GM12878 (cell line): ENCODE measurements around the gene TOMM20. TPM values are rescaled to one million over a fixed set of nuclear protein-coding genes. Genes with fewer than 3 reads are reported as not detected.
A peak's percentile ranks its signal among the peaks of the same experiment; 100 is the strongest.

Experiments used
- CBFB ChIP-seq: IDR thresholded peaks from 2 replicates; pipeline ENCODE4 v1.6.1; 2016; ENCODE audit warnings: antibody characterized with exemption, low read depth
- EP300 ChIP-seq, 2 experiments: fragments of 150-350 bp in 1 of 2; IDR thresholded peaks; 2 replicates each; pipeline ENCODE4 v1.6.1; 2011 to 2012; ENCODE audit warnings: low read depth in 2 of 2, low read length in 2 of 2, borderline replicate concordance in 1 of 2, improper control_type of control experiment in 1 of 2, inconsistent platforms in 1 of 2; ENCODE audit not compliant: control insufficient read depth in 1 of 2
- ESRRA ChIP-seq: IDR thresholded peaks from 2 replicates; pipeline ENCODE4 v1.6.1; 2012; ENCODE audit warnings: mild to moderate bottlenecking, low read length, improper control_type of control experiment
- FOXM1 ChIP-seq: IDR thresholded peaks from 2 replicates; pipeline ENCODE4 v1.6.1; 2012; ENCODE audit warnings: low read depth, mild to moderate bottlenecking, inconsistent platforms, low read length, moderate library complexity
- IKZF1 ChIP-seq: fragments of 450-650 bp; conservative IDR thresholded peaks from 2 replicates; pipeline ENCODE4 v1.6.1; 2017; ENCODE audit warnings: antibody characterized with exemption, mild to moderate bottlenecking
- LARP7 ChIP-seq: fragments of 450-650 bp; IDR thresholded peaks from 2 replicates; pipeline ENCODE4 v1.6.1; 2017; ENCODE audit warnings: mild to moderate bottlenecking
- NFYB ChIP-seq: IDR thresholded peaks from 2 replicates; pipeline ENCODE4 v1.6.1; 2011; ENCODE audit warnings: low read depth, mild to moderate bottlenecking, low read length, improper control_type of control experiment, moderate library complexity; ENCODE audit not compliant: insufficient read depth
- POU2F2 ChIP-seq: IDR thresholded peaks from 3 replicates; pipeline ENCODE4 v1.6.1; 2011; ENCODE audit warnings: low read depth, mild to moderate bottlenecking, low read length, borderline replicate concordance
- SREBF1 ChIP-seq: IDR thresholded peaks from 2 replicates; pipeline ENCODE4 v1.6.1; 2012; ENCODE audit warnings: mild to moderate bottlenecking, low read length
- STAT3 ChIP-seq: IDR thresholded peaks from 2 replicates; pipeline ENCODE4 v1.6.1; 2011; ENCODE audit warnings: low read depth, low read length, improper control_type of control experiment
- ZNF24 ChIP-seq: fragments of 450-650 bp; IDR thresholded peaks from 2 replicates; pipeline ENCODE4 v1.6.1; 2017; ENCODE audit warnings: antibody characterized with exemption, mild to moderate bottlenecking
- polyA plus RNA-seq, 11 experiments: library from polyadenylated mRNA; depleted of rRNA in 4 of 11; unstranded in 6 of 11; stranded (reverse) in 5 of 11; fragments of >200 nt; fragmentation: Nextera tagmentation in 4 of 11; fragmentation: Illumina TruSeq in 1 of 11; extraction: Ambion mirVana in 4 of 11; extraction: Trizol in 1 of 11; gene quantifications; 1 replicate in 1 of 11; 2 replicates in 10 of 11; pipeline versions ENCODE4 v1.2.1 to v1.2.3, GENCODE V29; 2011 to 2016; ENCODE audit warnings: inconsistent platforms in 2 of 11, missing spikeins in 2 of 11, low read depth in 1 of 11
- total RNA-seq, 4 experiments: library from RNA; depleted of rRNA in 3 of 4; stranded (reverse); fragments of >200 nt in 3 of 4; fragmentation: Illumina TruSeq in 1 of 4; extraction: Trizol in 1 of 4; gene quantifications; 2 replicates each; pipeline versions ENCODE4 v1.2.1 to v1.2.3, GENCODE V29; 2013 to 2021
- TF ChIP-seq, protein P1 (sequence below): fragments of 450-650 bp; IDR thresholded peaks from 2 replicates; pipeline ENCODE4 v1.6.1; 2017; ENCODE audit warnings: mild to moderate bottlenecking, low read depth, inconsistent platforms; ENCODE audit not compliant: poor library complexity, severe bottlenecking
- TF ChIP-seq, protein P2 (sequence below): fragments of 450-650 bp; conservative IDR thresholded peaks from 2 replicates; pipeline ENCODE4 v1.6.1; 2017; ENCODE audit warnings: mild to moderate bottlenecking, moderate library complexity
- TF ChIP-seq, protein P3 (sequence below): fragments of 450-650 bp; formaldehyde crosslinking; IDR thresholded peaks from 2 replicates; pipeline ENCODE4 v1.4.0; 2020; ENCODE audit warnings: mild to moderate bottlenecking, moderate library complexity
- TF ChIP-seq, protein P4 (sequence below): fragments of 450-650 bp; IDR thresholded peaks from 2 replicates; pipeline ENCODE4 v1.6.1; 2016; ENCODE audit warnings: mild to moderate bottlenecking, moderate library complexity, borderline replicate concordance

The TOMM20 gene
- total and polyA plus RNA-seq, 10 of the 15 experiments (the other 5 are each of a cell fraction or from before 2014, with no cell fraction given), result 39.8 to 138 (median 70.1) TPM

DNA sequence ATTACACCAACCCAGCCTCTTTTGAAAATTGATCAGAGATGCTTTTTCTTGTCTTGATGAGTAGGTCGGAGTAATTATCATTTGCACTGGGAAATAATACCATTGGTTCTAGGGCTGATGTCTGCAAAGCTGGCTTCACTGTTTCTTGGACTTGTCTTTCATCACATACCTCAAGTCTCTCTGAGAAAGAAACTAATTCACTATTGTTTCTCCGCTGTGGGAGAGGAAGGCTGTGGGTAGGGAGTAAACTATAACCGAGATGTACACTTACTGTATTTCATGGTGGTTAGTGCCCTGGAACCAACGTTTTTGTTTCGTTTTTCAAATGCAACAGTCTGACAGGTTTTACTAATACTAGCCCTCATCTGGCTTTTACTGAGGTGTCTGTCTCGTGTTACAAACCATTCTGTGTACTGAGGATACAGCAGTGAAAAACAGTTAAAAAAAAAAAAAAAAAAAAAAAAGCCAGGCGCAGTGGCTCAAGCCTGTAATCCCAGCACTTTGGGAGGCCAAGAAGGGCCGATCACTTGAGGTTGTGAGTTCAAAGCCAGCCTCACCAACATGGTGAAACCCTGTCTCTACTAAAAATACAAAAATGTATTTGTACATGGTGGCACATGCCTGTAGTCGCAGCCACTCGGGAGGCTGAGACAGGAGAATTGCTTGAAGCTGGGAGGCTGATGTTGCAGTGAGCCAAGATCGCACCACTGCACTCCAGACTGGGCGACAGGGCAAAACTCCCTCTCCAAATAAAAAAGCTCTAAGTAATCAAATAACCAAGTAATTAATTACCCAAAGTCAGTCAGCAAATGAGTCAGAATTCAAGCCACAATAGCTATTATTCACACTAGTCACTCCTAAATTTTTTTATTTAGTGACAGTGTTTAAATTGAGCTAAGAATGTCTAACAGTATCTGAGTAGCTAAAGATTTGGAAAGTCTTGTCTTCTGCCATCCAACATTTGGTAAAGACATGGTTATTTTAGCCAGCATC lies 23.3 kb downstream of the TOMM20 start (continued):
- TF ChIP-seq, protein P1, sequence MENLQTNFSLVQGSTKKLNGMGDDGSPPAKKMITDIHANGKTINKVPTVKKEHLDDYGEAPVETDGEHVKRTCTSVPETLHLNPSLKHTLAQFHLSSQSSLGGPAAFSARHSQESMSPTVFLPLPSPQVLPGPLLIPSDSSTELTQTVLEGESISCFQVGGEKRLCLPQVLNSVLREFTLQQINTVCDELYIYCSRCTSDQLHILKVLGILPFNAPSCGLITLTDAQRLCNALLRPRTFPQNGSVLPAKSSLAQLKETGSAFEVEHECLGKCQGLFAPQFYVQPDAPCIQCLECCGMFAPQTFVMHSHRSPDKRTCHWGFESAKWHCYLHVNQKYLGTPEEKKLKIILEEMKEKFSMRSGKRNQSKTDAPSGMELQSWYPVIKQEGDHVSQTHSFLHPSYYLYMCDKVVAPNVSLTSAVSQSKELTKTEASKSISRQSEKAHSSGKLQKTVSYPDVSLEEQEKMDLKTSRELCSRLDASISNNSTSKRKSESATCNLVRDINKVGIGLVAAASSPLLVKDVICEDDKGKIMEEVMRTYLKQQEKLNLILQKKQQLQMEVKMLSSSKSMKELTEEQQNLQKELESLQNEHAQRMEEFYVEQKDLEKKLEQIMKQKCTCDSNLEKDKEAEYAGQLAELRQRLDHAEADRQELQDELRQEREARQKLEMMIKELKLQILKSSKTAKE, result peak; percentile 78
- TF ChIP-seq EP300 (IDR thresholded peaks at IDR 0.05; ENCODE audit: borderline replicate concordance in 1 of 2, control insufficient read depth in 1 of 2, low read depth in 2 of 2, low read length in 2 of 2), result peak in 1 of 2 experiments; percentile 28; a peak in 1 of 4 replicates
- TF ChIP-seq STAT3, result peak; percentile 82; the same call in 1 of the 2 replicates
- TF ChIP-seq, protein P2, sequence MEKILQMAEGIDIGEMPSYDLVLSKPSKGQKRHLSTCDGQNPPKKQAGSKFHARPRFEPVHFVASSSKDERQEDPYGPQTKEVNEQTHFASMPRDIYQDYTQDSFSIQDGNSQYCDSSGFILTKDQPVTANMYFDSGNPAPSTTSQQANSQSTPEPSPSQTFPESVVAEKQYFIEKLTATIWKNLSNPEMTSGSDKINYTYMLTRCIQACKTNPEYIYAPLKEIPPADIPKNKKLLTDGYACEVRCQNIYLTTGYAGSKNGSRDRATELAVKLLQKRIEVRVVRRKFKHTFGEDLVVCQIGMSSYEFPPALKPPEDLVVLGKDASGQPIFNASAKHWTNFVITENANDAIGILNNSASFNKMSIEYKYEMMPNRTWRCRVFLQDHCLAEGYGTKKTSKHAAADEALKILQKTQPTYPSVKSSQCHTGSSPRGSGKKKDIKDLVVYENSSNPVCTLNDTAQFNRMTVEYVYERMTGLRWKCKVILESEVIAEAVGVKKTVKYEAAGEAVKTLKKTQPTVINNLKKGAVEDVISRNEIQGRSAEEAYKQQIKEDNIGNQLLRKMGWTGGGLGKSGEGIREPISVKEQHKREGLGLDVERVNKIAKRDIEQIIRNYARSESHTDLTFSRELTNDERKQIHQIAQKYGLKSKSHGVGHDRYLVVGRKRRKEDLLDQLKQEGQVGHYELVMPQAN, result no peak
- no peak for TF ChIP-seq ZNF24
- no peak for TF ChIP-seq SREBF1
- TF ChIP-seq IKZF1, result no peak
- TF ChIP-seq LARP7, result no peak
- no peak for TF ChIP-seq NFYB
- TF ChIP-seq ESRRA, result no peak
- no peak for TF ChIP-seq POU2F2
- TF ChIP-seq, protein P3, sequence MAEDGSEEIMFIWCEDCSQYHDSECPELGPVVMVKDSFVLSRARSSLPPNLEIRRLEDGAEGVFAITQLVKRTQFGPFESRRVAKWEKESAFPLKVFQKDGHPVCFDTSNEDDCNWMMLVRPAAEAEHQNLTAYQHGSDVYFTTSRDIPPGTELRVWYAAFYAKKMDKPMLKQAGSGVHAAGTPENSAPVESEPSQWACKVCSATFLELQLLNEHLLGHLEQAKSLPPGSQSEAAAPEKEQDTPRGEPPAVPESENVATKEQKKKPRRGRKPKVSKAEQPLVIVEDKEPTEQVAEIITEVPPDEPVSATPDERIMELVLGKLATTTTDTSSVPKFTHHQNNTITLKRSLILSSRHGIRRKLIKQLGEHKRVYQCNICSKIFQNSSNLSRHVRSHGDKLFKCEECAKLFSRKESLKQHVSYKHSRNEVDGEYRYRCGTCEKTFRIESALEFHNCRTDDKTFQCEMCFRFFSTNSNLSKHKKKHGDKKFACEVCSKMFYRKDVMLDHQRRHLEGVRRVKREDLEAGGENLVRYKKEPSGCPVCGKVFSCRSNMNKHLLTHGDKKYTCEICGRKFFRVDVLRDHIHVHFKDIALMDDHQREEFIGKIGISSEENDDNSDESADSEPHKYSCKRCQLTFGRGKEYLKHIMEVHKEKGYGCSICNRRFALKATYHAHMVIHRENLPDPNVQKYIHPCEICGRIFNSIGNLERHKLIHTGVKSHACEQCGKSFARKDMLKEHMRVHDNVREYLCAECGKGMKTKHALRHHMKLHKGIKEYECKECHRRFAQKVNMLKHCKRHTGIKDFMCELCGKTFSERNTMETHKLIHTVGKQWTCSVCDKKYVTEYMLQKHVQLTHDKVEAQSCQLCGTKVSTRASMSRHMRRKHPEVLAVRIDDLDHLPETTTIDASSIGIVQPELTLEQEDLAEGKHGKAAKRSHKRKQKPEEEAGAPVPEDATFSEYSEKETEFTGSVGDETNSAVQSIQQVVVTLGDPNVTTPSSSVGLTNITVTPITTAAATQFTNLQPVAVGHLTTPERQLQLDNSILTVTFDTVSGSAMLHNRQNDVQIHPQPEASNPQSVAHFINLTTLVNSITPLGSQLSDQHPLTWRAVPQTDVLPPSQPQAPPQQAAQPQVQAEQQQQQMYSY (CRISPR knock-in tag), result no peak
- no peak; the same call in 1 of the 2 replicates for TF ChIP-seq FOXM1
- no peak for TF ChIP-seq CBFB
- TF ChIP-seq, protein P4, sequence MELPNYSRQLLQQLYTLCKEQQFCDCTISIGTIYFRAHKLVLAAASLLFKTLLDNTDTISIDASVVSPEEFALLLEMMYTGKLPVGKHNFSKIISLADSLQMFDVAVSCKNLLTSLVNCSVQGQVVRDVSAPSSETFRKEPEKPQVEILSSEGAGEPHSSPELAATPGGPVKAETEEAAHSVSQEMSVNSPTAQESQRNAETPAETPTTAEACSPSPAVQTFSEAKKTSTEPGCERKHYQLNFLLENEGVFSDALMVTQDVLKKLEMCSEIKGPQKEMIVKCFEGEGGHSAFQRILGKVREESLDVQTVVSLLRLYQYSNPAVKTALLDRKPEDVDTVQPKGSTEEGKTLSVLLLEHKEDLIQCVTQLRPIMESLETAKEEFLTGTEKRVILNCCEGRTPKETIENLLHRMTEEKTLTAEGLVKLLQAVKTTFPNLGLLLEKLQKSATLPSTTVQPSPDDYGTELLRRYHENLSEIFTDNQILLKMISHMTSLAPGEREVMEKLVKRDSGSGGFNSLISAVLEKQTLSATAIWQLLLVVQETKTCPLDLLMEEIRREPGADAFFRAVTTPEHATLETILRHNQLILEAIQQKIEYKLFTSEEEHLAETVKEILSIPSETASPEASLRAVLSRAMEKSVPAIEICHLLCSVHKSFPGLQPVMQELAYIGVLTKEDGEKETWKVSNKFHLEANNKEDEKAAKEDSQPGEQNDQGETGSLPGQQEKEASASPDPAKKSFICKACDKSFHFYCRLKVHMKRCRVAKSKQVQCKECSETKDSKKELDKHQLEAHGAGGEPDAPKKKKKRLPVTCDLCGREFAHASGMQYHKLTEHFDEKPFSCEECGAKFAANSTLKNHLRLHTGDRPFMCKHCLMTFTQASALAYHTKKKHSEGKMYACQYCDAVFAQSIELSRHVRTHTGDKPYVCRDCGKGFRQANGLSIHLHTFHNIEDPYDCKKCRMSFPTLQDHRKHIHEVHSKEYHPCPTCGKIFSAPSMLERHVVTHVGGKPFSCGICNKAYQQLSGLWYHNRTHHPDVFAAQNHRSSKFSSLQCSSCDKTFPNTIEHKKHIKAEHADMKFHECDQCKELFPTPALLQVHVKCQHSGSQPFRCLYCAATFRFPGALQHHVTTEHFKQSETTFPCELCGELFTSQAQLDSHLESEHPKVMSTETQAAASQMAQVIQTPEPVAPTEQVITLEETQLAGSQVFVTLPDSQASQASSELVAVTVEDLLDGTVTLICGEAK, result no peak
